Stimulated activated CD4-positive, alpha-beta T cell treated with anti-CD3 and anti-CD28 coated beads, TNF-alpha, amount 100 ng/mL, for 48 hours (primary cell): Measurements from ENCODE around the gene KCNIP1.

Source experiments
- DNase-seq, 3 donors: peaks; one replicate each; pipeline ENCODE4 v3.0.0-alpha.2; 2020; ENCODE audit warnings: low read depth in 3 of 3

KCNIP1 gene

DNA sequence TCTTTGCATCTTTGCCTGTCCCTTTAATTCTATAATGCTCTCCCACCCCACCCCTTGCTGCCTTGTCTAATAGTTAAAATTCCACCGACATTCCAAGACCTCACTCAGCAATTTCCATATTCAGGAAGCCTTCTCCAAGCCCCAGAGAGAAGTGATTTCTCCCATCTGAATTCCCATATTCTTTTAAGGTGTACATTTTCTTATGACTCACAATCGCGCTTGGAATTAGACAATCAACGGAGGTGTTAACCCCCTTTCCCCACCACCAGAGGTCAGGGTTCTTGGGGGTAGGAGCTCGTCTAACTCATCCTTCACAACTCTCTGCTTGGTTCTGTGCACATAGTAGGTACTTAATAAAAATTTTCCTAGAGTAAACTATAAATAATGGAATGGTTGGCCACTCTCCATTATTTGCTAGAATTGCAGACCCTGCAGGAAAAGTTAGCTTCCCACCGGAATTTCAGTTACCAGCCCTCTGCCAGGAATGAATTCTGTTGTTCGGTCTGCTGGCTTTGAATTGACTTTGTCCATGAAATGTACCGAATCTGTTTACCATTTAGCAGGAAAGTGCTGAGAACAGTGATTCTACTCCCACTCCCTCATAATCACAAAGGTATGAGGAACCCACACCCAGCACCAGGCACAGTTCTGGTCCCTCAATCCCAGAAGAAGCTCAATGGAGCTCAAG lies 5.0 kb downstream of the KCNIP1 start:
- DNase-seq: no peak

DNA sequence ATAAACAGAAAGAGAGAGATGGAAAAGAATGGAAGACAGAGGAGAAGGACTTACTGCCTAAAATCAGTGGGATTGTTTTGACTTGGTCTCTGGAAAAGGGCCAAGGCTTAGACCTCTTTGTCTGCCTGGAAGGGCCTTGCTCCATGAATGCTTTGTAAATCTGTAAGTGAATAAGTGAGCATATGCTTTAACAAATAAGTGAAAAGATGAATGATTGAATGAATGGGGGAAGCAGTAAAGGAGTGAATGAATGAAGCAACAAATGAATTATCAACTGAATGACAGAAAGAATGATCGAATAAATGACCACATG lies 5.5 kb downstream of the KCNIP1 start:
- no peak for DNase-seq

DNA sequence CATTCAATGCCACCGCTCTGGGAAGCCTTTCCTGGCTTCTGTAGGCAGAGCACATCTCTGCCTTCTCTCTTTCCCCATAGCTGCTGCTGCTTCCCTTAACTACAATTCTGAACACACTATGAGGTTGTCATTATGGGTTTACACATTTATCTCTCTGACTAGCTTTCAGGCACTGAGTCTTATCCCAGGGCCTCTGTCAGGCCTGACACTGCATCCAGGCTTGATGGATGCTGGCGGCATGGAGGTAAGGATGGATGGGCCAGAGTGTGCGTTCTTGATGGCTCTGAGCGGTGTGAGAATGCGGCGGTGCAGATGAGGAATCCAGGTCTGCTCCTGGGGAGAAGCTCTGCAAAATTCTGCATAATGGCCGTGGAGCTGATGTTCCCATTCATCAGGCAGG lies 6.3 kb downstream of the KCNIP1 start:
- DNase-seq: no peak

DNA sequence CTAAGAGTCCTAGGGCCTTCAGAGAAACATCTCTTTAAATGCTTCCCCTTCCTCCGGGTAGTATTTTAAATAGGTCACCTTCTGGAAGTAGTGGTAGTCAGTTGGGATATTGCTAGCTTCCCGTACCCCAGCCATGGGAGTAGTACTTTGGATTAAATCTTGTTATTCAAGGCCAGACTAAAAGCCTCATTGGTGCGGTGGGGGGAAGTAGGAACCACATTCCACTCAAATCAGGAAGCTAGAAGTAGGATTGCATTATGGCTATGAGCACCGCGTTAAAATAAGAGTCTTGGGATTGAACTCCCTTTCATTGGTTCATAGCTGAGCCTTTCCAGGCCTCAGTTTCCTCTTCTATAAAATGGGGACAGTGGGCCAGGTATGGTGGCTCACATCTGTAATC lies 6.7 kb downstream of the KCNIP1 start:
- DNase-seq: no peak

DNA sequence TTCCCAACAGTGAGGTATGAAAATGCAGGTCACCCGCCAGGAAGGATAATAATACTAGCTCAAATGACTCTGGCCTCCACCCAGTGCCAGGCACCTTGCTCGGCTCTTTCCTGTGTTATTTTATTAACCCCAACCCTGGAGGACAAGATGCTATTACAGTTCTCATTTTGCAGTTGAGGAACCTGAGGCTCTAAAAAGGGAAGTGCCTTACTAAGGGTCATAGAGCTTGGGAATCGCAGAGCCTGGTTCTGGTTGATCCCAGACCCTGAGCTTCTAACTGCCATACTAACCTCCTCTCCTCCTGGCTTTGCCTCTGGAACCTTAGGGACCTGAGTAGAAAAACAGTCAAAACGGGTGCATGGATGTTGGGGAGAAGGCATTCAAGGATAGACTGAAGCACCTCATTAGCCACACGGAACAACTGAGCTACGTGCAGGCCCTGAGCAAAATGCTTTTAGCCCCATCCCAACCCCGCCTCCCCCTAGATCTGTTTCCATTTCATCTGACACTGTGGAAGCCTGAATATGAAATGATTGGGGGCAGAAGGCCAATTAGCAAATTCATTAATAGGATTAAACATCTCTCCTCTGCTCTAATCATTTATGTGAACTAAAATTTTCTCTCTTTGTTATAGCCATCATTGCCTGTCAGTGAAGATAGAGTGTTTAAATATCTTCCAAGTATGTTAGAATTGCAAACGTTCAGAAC lies 7.9 kb downstream of the KCNIP1 start:
- DNase-seq: no peak

DNA sequence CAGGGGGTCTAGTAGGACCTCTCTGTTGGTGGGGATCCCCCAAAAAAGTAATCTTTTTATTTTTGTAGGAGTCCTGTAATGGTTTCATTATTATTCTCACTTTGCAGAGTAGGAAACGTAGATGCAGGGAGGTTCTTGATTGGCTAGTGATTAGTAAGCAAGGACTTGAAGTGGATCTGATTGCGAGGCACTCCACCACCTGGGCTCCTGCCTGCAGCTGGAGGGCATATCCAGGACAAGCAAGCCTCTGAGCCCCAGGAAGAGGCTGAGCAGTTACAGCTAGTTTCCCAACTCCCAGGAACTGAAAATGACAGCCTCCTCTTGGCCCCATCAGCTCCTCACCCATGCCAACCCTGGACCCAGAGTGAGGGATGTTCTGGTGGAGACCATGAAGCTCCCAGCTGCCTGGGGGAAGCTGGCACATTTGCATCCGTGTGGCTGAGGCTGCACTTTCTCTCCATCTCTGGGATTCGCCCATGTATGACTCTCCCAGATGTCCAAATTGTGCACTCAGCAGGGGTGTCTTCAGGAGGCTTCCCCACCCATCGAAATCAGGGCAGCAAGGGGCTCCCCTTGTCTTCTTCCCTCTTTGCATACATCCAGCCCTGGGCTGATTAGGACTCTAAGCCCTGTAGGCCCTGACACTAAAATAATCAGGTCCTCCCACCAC lies 10.2 kb downstream of the KCNIP1 start:
- no peak for DNase-seq

DNA sequence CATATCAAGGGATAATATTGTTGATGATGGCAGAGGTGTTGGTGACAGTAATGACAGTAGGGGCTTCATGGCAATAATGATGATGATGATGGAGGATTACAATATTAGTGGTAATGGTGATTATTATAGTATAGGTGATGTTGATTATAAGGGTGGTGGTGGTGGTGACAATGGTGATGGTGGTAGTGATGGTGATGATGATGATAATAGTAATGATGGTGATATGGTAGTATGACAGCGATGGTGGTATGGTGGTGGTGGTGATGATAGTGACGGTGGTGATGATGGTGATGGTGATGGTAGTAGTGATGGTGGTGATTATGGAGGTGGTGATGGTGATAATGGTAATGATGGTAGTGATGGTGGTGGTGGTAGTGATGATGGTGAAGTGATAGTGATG lies 13.6 kb downstream of the KCNIP1 start:
- no peak for DNase-seq

DNA sequence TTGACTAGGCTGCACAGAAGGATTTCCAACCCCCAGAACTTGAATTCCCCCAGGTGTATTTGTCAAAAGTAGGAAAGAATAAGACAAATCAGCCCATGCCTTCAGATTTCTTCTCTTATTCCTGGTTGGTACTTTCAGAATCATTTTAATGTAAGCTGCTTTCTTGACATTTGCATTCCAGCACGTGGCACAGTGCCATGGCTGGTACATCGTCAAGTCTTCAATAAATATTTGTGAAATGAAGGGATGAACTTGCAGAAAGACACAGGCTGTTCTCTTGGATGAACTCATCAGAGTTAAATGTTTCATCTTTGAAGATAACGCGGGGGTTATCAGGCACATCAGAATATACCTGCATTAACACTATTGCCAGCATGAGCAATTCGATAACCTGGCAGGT lies 14.5 kb downstream of the KCNIP1 start:
- DNase-seq: no peak

DNA sequence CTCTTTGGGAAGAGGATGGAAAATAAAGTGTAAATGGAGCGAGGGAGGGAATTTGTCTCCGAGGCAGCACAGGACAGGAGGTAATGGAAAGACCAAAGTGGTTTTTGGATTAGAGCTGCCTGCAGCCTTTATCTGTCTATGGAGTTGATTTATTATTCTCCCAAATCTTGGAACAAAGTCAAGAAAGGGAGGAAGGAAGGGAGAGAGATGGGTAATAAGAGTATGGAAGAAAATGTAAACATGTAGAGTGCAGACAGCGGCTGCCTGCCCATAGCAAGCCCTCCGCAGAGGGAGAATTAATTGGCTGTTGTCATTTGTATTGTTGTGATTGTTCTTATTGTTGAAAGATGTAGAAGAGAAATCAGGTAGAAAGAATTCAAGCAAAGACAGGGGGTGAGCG lies 15.7 kb downstream of the KCNIP1 start:
- no peak for DNase-seq

DNA sequence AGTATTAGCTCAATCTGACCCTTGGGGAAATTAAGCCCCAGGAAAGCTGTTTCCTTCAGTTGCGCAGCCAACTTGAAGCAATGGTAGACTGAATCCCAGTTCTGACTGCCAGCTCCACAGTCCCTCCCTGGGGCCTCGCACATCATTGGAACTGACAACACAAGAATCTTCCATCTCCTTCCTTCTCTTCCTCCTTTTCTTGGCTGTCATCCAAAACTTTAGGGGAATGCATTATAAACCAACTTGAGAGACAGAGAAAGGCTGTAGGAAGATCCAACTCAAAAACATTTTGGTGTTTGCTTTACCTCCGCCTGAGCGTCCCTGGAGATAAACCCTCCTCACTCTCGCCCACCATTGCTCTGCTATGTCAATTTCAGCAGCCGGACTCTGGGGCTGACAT lies 16.6 kb downstream of the KCNIP1 start:
- no peak for DNase-seq

DNA sequence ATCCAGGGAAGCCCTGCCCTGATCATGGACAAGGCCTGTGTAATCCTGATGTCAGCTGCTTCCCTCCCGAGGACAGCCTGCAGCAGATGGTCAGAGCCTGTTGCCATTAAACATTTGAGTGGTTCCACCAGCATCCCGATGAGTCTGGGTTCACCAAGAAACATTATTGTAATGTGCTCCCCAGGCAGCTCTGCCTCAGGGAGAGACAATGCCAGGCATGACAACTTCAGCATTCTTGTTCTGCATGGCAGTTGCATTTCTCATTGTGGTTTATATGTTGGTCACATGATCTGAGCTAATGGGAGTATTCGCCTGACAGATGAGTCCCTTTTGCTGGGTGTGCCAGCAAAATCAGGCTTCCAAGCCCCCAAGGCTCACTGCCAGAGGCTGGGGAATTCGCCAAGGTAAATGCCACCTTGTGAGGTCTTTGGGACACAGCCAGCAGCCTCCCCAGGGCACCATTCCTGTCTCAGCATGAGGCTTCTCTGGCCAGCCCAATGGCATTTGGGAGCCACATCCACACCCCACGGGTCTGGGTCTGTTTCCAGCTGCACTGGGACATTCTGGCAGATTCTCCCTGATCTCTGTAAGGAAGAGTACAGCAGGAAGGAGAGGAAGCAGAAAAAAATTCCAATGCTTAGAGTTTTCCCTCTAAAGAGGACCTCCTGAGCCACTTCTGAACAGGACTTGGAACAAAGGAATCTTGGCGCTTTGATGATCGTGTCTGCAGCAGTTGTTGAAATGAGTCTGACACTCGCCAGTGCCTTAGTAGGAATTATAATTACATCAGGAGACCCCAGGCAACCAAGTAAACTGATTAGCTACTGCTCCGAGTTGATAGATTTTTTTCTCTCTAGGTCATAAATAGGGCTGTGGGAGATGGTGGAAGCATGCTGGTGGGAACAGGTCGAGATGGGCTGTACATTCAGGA lies 18.7 kb downstream of the KCNIP1 start:
- DNase-seq: no peak

DNA sequence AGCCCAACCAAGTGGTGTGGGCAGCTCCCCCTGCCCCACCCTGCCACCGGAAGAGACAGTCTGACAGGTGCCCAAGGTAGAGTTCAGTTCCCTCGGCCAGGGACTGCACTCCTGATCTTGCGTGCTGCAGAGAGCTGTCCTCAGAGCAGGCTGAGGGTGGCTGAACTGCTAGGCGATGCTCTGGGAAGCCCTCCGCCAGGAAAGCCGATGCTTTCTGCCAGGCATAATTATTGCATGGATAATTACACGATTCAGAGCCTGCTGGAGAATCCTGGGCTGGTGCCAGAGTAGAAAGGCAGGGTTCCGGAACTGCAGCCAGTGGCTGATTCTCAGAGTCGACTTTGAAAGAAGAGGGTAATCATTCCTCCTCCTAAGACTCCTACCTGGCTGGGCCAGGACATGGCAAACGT lies 19.3 kb downstream of the KCNIP1 start:
- no peak for DNase-seq

DNA sequence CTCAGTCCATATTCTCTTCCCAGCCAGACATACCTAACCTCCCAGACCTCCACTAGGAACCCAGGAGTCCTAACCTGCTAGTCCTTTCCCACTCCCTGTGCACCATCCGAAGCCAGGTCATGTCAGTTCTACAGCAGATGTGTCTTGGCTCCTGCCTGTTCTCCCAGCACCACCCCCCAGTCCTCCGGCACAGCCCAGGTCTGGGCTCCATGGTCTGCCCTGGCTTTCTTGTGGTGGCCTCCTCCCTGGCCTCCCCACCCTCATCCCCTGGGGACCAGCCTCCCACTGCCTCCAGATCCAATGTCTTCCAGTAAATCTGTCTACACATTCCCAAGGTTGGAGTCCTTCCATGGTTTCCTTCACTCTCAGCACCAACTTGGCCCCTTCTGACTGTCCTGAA lies 20.0 kb downstream of the KCNIP1 start:
- no peak for DNase-seq

DNA sequence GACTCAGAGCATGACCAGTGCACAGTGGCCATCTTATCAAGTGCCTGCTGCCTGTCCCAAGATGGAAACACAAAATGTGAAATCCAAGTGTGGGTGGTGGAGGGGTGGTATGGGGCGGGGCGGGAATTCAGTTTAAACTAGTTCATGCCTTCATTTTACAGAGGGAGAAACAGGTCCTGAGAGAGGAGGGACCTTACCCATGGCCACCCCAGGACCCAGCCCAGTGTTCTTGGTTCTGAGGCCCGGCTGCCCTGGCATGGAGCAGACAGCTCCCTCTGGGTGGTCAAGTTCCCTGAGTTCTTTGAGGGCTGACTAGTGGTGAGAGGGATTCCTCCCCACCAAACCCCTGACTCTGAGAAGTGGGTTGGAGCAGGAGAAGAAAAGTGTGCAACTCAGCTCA lies 20.8 kb downstream of the KCNIP1 start:
- no peak for DNase-seq

DNA sequence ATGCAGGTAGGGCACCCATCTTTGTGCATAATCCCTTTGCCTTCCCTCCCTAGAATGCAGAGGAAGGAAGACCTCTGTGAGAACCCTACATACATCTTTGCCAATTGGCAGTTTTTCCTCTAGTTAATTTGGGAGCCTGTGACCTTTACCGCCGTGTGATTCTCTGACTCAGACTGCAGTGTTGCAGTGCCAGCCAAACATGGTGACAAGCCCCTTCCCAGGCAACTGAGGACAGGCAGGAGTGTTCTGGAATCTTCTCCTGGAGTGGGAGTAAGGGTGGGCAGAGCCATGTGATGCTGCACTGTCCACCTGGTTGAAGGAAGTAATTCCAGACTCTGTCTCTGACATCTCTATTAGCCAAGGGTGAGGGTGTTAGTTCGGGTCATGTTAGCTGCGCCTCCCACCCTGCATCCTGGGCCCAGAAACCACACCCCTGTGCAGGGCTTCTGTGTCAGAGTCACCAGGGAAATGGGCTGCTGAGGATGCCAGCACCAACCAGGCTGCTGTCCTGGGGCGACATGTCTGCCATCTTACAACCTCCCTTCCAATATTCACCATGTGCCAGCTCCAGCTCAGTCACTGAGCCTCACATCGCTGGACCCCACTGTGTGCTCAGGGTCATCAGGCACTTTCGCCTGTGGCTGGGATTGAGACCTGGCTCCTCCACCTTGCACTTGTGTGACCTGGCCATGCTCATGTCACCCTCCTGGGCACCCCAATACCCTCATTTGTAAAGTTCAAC lies 21.8 kb downstream of the KCNIP1 start:
- DNase-seq: no peak

DNA sequence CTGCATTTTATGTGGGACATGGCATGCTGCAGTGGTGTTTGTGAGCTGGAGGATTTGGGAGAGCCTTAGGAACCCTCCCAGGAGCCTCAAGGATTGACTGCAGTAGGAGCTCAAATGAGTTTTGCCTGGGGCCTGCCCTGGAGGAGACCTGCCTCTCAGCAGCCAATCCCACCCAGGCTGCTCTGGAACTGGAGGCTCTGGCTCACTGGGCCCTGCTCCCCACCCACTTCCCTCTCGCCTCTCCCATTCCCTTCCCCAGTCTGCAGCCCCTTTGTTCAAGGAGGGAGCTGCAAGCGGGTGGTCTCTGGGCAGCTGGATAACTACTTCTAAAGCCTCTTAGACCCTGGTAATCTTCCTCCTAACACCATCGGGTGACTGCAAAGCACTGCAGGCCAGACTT lies 24.2 kb downstream of the KCNIP1 start:
- no peak for DNase-seq

DNA sequence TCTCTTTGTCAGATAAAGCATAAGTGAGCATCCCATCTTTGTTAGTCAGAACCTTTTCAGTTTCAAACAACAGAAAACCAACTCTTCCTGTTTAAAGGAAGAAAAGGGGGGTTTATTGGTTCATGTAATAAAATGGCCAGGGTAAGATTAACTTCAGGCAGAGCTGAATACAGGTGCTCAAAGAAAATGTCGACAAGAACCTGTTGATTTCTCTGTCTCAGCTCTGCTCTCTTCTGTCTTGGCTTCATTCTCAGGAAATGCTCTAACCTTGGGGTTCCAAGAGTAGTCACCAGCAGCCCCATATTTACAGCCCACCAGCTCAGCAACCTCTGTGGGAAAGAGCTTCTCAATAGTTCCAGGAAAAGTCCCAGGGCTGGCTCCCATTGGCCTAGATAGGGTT lies 25.2 kb downstream of the KCNIP1 start:
- no peak for DNase-seq

DNA sequence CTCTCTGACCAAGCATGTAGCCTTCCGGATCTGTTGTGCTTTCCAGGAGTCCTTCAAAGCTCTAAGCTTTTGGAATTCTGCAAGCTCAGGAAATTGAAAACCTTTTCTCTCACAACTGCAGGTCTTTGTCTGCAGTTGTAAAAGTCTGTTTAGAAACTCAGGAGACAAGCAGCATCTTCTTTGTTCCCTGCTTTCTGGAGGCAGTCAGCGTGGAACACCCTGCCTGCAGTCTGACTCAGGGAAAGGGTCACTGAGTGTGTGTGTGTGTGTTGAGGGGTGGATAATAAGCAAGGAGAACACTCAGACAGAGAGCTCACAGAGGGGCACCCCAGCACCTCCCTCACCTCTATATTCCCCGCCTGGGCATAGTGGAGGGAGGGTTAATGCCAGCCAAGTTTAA lies 29.1 kb downstream of the KCNIP1 start:
- no peak for DNase-seq

DNA sequence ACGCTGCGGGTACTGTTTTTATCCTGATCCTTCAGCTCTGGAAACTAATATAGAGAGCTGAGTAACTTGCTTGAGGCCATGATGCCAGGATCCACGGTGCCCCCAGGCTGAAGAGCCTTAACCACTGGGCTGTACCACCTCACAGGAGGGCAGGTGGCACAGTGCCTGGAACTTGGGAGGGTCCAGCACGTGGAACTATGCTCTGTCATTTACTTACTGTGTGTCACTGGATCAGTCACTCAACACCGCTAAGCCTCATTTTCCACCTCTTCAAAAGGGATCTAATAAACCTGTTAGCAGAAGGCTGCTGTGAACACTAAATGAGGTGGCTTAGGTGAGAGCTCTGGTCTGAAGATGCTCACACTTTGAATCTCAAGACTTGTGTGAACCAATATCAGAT lies 29.6 kb downstream of the KCNIP1 start:
- no peak for DNase-seq

DNA sequence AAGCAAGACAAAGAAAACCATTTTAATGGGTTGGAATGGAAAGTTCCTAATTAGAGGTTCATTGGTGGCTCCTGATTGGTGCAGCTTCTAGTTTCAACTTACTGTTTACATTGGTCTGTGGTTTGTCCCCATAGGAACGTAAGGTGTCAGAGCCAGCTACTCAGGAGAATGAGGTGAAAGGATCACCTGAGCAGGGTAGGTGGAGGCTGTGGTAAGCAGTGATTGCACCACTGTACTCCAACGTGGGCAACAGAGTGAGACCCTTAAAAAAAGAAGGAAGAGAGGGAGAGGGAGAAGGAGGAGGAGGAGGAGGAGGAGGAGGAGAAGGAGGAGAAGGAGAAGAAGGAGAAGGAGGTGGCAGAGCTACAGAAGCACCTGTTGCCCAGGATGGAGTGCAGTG lies 30.4 kb downstream of the KCNIP1 start:
- DNase-seq: no peak

DNA sequence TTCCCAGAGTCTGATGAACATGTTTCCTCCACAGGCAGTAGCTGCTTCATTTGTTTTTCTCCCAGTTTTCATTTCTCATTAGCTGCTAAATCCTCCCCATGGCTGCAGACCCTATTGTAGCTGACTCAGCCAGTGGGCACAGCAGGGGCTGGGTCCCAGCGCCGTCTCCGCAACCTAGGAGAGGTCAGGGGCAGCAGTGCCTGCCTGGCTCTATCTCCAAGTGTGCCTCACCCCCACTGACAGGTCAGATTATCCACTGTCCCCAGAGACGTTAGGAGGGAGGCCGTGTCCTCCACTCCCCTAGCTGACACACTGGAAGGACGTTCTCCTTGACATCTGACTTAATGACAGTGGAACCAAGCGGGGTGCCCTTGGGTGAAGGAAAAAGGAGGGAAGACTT lies 31.1 kb downstream of the KCNIP1 start:
- DNase-seq: no peak

DNA sequence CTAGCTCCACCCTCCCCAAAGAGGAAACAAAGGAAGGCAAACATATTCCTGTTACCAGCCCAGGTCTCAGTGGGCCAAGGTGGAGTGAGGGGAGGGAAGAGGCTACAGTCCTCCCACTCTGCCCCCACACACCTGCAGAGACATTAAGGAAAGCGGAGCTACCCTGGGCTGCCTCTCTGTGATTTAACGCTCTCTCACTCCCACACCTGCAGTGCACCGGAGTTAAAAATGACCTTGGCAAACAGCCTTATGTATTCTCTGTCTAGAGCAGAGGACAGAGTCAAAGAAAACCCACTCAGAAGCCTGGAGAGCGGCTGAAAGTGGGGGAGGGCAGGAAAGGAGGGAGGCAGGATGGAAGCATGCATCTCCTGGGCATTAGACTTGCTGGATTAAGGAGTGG lies 32.7 kb downstream of the KCNIP1 start:
- no peak for DNase-seq
